Panc1 (cell line): Measurements from ENCODE around the gene TIMM44. TPM values are rescaled to one million over a fixed set of nuclear protein-coding genes. Genes with fewer than 3 reads are reported as not detected.

Source experiments
- ATAC-seq: fragments of 200-7000 bp; cut with Tn5 transposase; 2 replicates; pipeline ENCODE4 v1.9.1; 2020; ENCODE audit warnings: mild to moderate bottlenecking, moderate library complexity
- BruUV-seq: library from RNA; stranded (reverse); fragments of 400-500 nt; replicated peaks from 2 replicates; lab custom pipeline; 2021; lab: Mats Ljungman, UMichigan
- CTCF ChIA-PET: fragments of 300-600 bp; sonication (Branson Sonifier 250); formaldehyde crosslinking; loops from one replicate; lab custom pipeline; 2022; ENCODE audit warnings: antibody characterized with exemption; lab: Charles Lee
- POLR2A ChIA-PET: fragments of 300-600 bp; sonication (Branson Sonifier 250); formaldehyde crosslinking; loops from one replicate; lab custom pipeline; 2022; ENCODE audit warnings: antibody characterized with exemption; lab: Charles Lee
- DNase-seq: peaks from one replicate; pipeline ENCODE4 v3.0.0-alpha.2; 2010; ENCODE audit warnings: low read depth, low spot score
- H3K27ac ChIP-seq: 2 replicates; pipeline ENCODE4 v1.5.1; 2011; ENCODE audit warnings: mild to moderate bottlenecking, low read length, inconsistent platforms
- H3K27me3 ChIP-seq: fragments of 200-500 bp; sonication (Bioruptor generic); 2 replicates; pipeline ENCODE4 v1.6.0; 2014; ENCODE audit warnings: low read length, inconsistent platforms; ENCODE audit not compliant: control insufficient read depth, insufficient read depth
- H3K36me3 ChIP-seq: fragments of 200-500 bp; sonication (Bioruptor generic); 2 replicates; pipeline ENCODE4 v1.5.1; 2014; ENCODE audit warnings: inconsistent platforms, mild to moderate bottlenecking, low read length, moderate library complexity; ENCODE audit not compliant: control insufficient read depth, insufficient read depth
- H3K4me1 ChIP-seq: 2 replicates; pipeline ENCODE4 v1.5.1; 2011; ENCODE audit warnings: inconsistent platforms, mild to moderate bottlenecking, low read length, moderate library complexity; ENCODE audit not compliant: control insufficient read depth, insufficient read depth
- H3K4me3 ChIP-seq, 2 experiments: 2 replicates each; pipeline ENCODE4 v1.5.1; 2011 to 2012; ENCODE audit warnings: low read depth in 2 of 2, low read length in 2 of 2, mild to moderate bottlenecking in 2 of 2, inconsistent platforms in 1 of 2, moderate library complexity in 1 of 2
- H3K9me3 ChIP-seq: fragments of 200-500 bp; sonication (Bioruptor generic); 2 replicates; pipeline ENCODE4 v1.5.1; 2014; ENCODE audit warnings: low read depth, mild to moderate bottlenecking, inconsistent platforms, low read length, moderate library complexity; ENCODE audit not compliant: control insufficient read depth, insufficient read depth
- POLR2AphosphoS5 ChIP-seq: IDR thresholded peaks from 2 replicates; pipeline ENCODE4 v1.6.1; 2012; ENCODE audit warnings: mild to moderate bottlenecking, low read depth, low read length, moderate library complexity
- REST ChIP-seq, 2 experiments: IDR thresholded peaks; 2 replicates each; pipeline ENCODE4 v1.6.1; 2011 to 2012; ENCODE audit warnings: low read depth in 2 of 2, control low read depth in 1 of 2, low read length in 1 of 2, mild to moderate bottlenecking in 1 of 2, moderate library complexity in 1 of 2; ENCODE audit not compliant: insufficient read depth in 1 of 2
- SIN3A ChIP-seq: IDR thresholded peaks from 2 replicates; pipeline ENCODE4 v1.6.1; 2012; ENCODE audit warnings: low read depth, mild to moderate bottlenecking, low read length, moderate library complexity, borderline replicate concordance; ENCODE audit not compliant: insufficient read depth
- TCF7L2 ChIP-seq: IDR thresholded peaks from 2 replicates; pipeline ENCODE4 v1.6.1; 2011; ENCODE audit warnings: mild to moderate bottlenecking, low read depth, low read length, inconsistent platforms
- in situ Hi-C: cut with HindIII; loops from 2 replicates; pipeline ENCODE4 v1.10.0; 2016; ENCODE audit warnings: low sequenced_read_pairs, low pct_unique_long_range_greater_than_20kb
- intact Hi-C: fragments of 100-400 bp; cut with micrococcal nuclease; formaldehyde crosslinking; loops from one replicate; pipeline ENCODE4 v1.10.0; 2022; ENCODE audit not compliant: unreplicated experiment
- total RNA-seq: library from RNA; stranded (reverse); gene quantifications from one replicate; pipeline ENCODE4 v1.2.1, GENCODE V29; 2021; ENCODE audit not compliant: unreplicated experiment
- TF ChIP-seq, protein P1 (sequence below): fragments of 450-650 bp; IDR thresholded peaks from 2 replicates; pipeline ENCODE4 v1.5.1; 2017; ENCODE audit warnings: mild to moderate bottlenecking

Gene TIMM44
- total RNA-seq, 1 experiment from 2014 or later, result 105 TPM

DNA sequence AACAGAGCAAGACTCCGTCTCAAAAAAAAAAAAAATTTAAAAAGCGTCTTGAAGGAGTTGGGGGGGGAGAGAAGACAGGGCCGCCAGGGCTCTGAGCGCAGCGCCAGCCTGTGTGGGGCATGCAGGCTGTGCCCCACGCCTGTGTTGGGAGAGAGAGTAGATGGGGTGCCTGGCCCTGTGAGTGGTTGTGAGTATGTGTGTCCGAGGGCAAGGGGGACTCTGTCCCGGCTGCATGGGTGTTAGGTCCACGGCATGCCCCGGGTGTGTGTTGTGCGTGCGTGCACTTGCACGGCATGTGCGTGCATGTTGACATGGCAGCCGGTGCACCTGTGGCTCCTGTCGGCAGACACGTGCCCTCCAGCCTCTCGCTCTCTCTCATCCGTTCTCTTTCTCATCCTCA, 36.3 kb downstream of the TIMM44 start:
- ChIA-PET CTCF (no interaction called here), POLR2A (interaction anchor here (0.6 to 0.7 kb wide), 3 partner anchors 23 to 341 kb away, joined by 4 to 11 read pairs (median 5); no protein-coding TSS in a partner anchor)
- in situ Hi-C loops, result no loop called here
- H3K27ac ChIP-seq, result no peak overlapping the region
- no peak for ATAC-seq
- peaks cover 6% of the 10 kb centered on the region; the same call in 1 of the 2 replicates for H3K4me1 ChIP-seq
- intact Hi-C loops, result no loop called here
- no peaks in the 10 kb centered on the region for H3K9me3 ChIP-seq
- no peak for DNase-seq
- no peak overlapping the region for H3K4me3 ChIP-seq
- H3K27me3 ChIP-seq, result no peaks in the 10 kb centered on the region
- no peaks in the 10 kb centered on the region; the same call in 1 of the 2 replicates for H3K36me3 ChIP-seq
- no TSS peak for BruUV-seq
- TF ChIP-seq, protein P1, sequence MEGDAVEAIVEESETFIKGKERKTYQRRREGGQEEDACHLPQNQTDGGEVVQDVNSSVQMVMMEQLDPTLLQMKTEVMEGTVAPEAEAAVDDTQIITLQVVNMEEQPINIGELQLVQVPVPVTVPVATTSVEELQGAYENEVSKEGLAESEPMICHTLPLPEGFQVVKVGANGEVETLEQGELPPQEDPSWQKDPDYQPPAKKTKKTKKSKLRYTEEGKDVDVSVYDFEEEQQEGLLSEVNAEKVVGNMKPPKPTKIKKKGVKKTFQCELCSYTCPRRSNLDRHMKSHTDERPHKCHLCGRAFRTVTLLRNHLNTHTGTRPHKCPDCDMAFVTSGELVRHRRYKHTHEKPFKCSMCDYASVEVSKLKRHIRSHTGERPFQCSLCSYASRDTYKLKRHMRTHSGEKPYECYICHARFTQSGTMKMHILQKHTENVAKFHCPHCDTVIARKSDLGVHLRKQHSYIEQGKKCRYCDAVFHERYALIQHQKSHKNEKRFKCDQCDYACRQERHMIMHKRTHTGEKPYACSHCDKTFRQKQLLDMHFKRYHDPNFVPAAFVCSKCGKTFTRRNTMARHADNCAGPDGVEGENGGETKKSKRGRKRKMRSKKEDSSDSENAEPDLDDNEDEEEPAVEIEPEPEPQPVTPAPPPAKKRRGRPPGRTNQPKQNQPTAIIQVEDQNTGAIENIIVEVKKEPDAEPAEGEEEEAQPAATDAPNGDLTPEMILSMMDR, result no peak
- TF ChIP-seq TCF7L2 (no peak), REST (IDR thresholded peaks at IDR 0.05; ENCODE audit: insufficient read depth in 1 of 2, low read depth in 2 of 2, low read length in 1 of 2) (no peak), SIN3A (no peak), POLR2AphosphoS5 (no peak)

- Histone ChIP-seq H3K27me3 (no peaks in the 10 kb centered on the region), H3K4me3 (no peak overlapping the region), H3K9me3 (no peaks in the 10 kb centered on the region), H3K27ac (no peak overlapping the region), H3K36me3 (no peaks in the 10 kb centered on the region; the same call in 1 of the 2 replicates), H3K4me1 (peaks cover 6% of the 10 kb centered on the region; the same call in 1 of the 2 replicates)
- BruUV-seq, result no TSS peak
- intact Hi-C loops (no loop called here), in situ Hi-C loops (no loop called here)
- TF ChIP-seq, protein P1, result no peak
- no peak for TF ChIP-seq TCF7L2
- TF ChIP-seq SIN3A, result no peak
- no peak for TF ChIP-seq REST (IDR thresholded peaks at IDR 0.05; ENCODE audit: insufficient read depth in 1 of 2, low read depth in 2 of 2, low read length in 1 of 2)
- no peak for TF ChIP-seq POLR2AphosphoS5
- ChIA-PET CTCF (no interaction called here), POLR2A (interaction anchor here (0.6 kb wide), 1 partner anchor 241 kb away, joined by 4 read pairs; no protein-coding TSS in a partner anchor)
- ATAC-seq (no peak), DNase-seq (no peak)
Observed at GRCh38 chr19:7905859-7906258, 37.6 kb downstream of the TIMM44 start.
